CD4-positive, alpha-beta T cell treated with Interferon gamma for 1 hour (primary cell): ENCODE measurements around the gene SEC22C.

Experiments used
- DNase-seq: peaks from one replicate; pipeline ENCODE4 v3.0.0-alpha.2; 2020

The SEC22C gene

DNA sequence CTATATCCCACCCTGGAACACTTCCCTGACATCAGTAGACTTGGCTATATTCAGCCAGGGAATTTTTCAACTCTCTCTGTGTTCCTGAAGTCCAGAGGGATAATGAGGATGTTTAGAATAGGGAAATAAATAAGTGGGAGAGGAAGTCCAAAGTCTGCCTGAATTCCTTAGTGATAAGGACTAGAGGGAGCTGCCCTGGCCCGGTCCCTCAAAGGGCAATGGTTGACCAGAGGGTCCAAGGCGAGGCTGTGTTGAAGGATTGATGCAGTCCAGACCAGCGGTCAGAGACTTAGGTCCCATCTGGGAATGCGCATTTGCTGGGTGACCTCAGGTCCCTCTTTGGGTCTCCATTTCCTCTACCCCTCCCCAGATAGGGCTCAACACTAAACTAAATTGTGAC is 71.4 kb downstream of the SEC22C start:
- no peak for DNase-seq

DNA sequence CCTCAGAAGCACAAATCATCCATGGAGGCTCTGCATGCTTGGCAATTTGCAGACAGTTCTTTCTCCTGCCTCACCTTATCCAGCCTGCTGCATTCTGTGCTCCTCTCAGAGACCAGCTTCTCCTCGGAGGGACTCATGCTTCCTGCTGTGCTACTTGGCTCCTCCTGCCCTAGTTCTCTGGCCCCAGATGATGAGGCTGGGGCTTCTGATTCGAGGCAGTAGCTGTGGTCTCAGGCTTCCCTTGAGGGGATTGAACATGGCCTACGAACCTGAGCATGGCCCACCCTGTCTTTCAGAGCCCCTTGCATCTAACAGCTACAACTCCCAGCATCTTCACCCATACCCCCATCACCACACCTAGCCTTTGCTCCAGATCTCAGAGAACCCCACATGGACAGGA is 72.7 kb downstream of the SEC22C start:
- no peak for DNase-seq

DNA sequence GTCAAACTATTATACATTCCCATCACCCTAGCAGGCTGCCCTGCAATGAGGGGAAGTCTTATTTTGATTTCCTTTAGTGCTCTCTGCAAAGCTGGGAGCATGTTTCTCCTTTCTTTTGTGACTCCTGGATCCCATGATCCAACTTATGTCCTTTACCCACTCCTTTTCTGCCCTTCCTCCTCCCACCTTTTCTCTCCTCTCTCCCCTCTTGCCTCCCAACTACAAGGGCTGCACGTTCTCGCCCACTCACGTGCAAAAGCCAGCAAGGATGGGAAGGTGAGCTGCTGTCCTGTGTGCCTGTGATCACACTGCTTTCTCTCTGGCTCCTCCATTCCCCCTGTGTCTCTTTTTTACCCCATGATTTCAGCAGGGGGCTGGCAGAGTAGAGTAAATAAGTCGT is 73.2 kb downstream of the SEC22C start:
- DNase-seq: no peak

DNA sequence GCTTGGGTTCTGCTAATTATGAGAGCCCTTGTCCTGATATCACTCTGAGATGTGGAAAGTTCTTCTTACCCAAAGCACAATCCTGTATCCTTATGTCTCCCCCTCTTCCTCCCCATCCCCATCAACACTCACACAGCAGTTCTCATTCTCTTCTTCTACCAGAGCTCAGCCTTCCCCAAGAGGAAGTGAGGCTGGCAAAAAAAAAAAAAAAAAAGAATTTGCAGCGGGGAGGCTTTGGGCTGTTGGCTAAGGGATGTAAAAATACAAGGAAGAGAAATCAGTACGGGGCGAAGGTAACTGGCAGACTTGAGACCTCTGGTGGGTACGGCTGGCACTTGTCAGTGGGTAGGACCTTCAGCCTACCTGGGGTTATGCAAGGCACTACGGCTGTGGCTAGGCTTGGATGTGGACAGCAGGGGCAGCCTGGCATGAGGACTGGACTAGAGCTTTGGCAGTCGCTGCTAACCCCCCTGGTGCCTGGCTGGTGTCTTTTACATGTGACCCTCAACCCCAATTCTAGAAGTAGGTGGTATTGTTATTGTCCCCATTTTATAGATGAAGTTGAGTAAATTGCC is 73.9 kb downstream of the SEC22C start:
- no peak for DNase-seq

DNA sequence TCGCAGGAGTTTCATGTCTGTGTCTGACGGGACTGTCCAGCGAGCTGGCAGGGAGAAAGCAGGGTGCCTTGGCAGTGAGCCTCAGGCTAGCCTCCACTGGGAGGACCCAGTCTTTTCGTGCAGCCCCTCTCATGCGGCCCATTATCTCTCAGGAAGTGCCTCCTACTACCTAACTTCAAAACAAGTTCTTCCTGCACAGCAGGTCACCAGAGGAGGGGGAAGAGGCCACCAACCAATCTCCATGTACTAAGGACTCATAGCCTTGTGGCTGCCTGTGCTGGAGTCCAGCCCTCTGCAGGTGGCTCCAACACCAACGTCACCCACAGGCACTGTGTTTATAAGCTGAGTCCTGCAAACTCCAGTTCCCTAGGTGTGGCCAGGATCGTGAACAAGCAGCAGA is 74.5 kb downstream of the SEC22C start:
- no peak for DNase-seq

DNA sequence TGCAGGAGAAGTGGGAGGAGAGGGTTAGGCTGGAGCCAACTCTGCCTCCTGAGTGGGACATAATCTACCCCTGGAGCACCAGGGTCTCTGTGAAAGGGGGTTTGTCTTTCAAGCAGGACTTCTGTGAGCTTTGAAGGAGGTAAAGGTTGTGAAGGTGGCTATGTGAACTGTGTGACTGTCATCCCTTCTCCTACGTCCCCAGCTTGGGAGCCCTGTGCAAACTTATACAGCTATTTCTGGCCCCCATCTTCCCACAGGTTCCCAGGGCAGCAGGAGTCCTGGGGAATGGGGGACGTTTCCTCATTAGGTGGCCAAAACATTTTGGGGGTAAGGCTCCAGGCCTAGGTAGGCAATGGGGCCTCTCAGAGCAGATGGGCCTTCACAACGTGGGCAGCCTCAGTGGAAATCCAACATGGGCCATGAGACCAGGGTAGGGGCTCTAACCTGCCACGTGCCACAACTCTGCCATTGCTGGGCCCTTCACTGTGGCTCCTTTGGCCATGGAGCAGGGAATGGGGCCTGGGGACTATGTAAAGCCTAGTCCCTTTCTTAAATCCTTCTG is 75.8 kb downstream of the SEC22C start:
- DNase-seq: no peak

DNA sequence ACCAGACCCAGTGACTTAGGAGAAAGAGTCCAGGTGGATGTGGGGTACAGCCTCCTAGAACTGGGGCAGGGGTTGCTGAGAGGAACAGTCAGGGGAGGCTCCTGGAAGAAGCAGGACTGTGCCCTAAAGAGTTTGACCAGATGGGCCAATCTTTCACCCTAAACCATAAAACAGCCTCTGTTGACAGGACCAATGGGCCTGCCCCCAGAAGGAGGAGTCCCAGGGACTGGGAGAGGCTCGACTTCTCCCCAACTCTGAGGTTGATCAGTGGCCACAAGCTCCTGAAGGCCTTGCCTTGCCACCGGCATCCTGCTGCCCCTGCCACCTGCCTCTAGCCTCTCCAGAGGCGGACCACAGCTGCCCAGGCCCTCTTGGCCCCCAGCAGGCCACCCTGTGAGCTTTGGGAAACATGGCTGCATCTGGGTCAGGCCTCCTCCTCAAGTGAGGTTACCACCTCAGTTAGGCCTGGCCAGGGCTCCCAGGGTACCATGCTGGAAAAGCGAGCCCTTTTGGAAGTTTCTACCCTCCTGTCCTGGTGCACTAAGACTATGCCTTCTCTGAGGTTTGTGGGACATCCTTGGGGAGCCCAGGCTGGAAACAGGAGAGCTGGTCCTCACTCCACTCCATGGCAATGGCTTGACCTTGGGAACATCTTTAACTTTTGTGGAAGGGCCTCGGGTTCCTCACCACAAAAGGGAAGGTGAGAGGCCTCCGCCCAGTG is 76.5 kb downstream of the SEC22C start:
- DNase-seq: no peak

DNA sequence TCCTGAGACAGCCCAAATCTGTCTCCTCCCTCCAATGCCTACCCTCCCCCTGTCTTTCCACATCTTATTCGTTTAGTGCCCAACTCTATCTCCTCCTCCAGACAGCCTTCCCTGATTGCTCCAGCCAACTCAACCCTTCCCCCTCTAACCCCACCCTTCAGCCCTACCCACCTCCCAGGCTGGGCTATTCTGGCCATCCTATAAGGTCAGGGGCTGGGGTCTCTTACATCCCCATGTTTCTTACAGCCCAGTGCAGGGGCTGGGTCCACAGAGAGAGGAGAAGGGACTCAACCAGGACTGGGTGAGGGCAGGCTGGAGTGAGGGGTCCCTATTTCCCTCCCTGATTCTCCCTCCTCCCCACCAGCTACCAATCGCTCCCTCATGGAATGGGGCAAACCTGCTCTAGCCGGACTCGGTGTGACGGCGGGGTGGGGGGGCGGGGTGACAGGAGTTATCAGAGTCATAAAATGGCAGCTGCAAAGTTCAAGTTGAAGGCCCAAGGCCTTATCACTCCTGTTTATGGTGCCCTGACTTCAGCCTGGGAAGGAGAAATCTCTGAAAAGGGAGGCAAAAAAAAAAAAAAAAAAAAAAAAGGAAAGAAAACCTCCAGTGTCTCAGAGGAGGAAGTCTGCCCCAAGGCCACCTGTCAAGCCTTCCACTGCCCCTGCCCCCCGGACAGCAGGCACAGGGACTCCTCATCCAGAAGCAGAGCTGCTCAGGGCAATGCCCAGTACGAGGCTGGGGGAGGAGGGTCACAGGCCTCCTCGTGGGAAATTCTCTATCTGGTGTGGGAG is 77.2 kb downstream of the SEC22C start:
- no peak for DNase-seq

DNA sequence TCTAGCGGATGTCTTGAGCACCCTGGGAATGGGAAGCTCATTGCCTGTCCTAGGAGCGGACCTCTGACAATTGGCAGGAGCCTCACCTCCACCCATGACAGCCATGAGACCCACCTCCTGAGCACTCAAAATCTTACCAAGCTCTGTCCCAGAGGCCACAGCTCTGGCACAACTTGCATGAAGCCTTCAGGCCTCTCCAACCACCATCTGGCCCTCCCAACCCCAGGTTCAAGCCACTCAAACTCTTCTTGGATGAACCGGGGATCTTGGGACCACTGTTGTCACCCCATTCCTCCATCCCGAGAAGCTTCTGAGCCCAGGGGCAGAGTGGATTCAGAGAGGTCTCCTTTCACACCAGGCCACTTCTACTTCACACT is 77.8 kb downstream of the SEC22C start:
- DNase-seq: no peak

DNA sequence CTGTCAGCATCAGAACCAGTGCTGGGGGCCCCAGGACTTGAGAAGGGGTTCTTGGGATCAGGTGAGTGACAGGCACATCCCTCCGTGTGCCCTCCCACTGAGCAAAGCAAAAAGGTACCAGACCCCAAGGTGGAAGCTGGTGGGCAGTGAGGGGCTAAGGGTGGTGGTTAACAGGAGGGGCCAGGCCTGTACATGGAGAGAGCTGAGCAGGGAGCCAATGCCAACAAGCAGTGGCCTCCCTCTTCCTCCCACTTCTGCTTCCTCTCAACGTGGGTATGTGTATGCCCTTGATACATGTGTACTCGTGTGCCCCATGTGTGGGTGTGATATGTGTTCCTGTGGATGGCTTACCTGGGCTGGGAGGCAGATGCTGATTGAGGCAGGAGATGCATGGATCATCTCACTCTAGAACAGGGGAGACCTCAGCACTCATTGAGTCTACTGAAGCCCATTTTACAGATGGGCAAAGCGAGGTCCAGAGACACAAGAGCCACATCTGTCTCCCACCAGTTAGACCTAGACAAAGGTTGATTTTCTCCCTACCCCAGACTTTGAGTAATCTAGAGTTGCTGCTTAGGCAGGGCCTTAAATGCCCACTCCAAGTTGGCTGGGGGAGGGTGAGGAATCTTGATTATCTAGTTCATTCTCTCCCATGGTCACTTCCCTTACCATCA is 78.4 kb downstream of the SEC22C start:
- DNase-seq: no peak

DNA sequence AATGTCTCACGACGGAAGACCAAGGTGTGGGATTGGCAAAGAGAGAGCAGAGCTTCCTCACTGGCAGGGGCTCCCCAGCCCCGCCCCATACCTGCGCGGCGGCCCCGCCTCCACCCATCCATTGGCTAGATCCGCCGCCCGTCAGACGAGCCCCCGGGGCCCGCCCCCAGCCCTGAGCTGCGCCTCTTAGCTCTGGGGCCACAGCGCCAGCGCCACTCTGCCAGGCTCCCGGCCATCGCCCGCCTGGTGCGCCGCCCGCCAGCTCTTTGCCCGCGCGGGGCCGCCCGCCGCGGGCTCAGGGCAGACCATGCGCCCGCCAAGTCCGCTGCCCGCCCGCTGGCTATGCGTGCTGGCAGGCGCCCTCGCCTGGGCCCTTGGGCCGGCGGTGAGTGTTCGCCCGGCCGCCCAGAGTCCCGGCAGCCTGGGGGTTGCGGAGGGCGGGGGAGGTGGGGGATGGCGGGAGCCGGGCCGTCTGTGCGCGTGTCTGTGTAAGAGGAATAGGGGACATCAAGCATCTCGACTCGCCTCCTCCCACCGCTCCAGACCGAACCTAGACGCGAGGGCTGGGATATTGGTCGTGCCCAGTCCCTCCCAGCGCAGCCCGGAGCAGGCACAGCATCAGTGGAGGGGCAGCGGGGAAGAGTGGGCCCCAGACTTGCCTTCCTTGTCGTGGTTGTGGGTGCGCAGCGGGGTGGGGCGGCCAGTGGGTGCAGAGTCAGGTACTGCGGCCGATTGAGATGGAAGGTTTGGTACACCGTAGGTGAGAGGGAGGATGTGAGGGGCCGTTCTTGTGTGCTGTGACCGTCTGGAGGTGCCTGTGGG is 79.1 kb downstream of the SEC22C start, which contains the start of gene VIPR1:
VIPR1 (plus strand) TSS at position 215 of the 822 bp plus-strand sequence; CDS start at position 308, 93 bp downstream.
- DNase-seq: peak; percentile 91

DNA sequence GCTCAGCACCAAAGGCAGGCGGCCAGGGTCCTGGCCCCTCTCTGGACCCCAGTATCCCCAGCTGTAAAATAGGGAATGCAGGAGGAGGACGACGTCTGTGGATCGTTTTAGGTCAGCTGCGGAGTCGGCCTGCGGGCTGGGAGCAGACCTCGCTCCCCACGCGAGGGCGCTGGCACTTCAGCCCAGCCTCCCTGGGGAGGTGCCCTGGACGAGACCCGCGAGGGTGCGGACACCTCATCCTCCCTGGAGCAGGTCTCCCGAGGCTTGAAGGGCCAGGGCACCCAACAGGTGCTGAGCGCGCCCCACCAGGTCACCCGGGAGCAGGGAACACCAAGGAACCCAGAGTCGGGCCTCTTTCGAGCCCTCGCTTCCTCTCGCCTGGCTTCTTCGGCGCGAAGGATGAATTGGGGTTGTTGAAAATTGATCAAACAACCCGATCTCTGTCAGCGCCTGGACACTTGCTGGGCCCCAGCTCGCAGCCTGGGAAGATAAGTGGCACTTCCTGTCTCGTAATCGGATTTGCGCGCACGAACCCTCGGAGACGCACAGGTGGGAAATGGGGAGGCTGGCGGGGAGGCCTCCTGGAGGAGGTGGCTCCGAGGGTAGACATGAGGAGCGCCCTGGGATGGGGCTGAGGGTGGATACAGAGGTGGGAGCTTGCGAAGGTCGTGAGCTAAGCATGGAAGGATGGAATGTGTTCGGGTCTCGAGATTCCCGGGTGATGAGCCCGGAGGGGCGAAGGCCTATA is 79.9 kb downstream of the SEC22C start:
- DNase-seq: peak; percentile 56

DNA sequence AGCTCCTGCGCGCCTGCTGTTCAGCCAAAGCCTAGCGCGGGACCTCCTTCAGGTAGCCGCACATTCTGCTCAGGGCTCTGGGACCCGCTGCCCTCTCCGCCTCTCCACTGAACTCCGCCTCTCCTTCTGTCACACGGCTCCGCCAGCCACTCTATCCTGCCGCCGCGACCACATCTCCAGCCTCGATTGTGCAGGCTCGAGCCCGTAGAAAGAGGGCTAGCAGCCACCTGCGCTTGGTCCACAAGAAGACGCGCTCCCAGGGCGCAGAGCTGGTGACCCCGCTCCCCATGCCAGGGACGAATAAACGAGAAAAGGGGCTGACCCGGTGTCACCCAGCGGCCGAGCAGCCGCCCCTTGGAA is 80.5 kb downstream of the SEC22C start:
- no peak for DNase-seq

DNA sequence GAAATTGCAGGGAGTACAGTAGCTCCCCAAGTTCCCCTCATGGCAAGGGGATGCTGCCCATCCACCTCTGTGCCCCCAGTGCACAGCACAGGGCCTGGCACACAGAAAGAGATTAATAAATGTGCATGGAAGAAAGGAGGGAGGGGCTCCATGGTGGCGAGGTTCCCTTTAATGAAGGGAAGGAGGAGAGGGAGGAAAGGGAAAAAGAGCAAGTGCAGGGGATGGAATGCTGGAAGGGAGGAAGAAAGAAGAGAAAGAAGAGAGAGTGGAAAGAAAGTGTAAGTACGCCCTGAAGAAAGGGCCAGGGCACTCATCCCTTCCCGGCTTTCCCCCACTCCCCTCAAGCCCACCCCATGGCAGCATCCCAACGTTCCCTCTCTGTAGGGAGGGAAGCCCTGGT is 80.9 kb downstream of the SEC22C start:
- DNase-seq: no peak

DNA sequence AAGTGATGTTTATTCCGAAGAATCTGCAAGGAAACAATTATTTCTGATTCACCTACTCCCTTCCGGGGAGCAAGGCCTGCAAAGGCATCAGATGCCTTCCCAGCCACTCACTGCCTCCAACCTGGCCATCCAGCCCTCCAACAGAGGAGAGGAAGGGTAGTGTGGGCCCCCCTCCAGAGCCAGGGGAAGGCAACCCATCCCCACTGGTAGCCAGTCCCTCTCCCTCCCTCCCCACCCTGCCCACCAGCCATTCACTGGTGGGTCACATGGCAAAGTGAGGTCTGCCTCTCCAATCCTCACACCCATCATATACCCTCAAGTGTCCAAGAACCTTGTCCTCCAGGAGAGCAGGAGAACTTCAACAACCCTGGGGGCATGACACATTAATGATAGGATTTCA is 81.7 kb downstream of the SEC22C start:
- DNase-seq: no peak

DNA sequence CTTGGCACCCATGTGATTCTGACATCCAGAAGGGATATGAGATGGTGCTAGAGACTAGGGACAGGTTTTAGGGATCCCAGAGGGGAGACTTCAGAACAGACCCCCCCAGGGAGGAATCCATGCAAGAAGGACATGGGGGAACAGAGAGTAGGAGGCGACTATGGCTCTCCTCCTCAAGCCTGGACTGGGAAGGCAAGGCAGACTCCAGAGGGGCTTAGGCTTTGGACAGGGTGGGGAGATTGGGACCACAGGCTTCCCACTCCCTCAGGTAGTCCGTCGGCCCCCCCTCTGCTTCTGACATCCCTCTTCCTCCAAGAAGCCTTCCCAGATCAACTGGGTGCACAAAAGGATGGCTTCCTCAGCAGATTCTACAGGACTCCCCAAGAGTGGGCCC is 82.3 kb downstream of the SEC22C start:
- DNase-seq: no peak

DNA sequence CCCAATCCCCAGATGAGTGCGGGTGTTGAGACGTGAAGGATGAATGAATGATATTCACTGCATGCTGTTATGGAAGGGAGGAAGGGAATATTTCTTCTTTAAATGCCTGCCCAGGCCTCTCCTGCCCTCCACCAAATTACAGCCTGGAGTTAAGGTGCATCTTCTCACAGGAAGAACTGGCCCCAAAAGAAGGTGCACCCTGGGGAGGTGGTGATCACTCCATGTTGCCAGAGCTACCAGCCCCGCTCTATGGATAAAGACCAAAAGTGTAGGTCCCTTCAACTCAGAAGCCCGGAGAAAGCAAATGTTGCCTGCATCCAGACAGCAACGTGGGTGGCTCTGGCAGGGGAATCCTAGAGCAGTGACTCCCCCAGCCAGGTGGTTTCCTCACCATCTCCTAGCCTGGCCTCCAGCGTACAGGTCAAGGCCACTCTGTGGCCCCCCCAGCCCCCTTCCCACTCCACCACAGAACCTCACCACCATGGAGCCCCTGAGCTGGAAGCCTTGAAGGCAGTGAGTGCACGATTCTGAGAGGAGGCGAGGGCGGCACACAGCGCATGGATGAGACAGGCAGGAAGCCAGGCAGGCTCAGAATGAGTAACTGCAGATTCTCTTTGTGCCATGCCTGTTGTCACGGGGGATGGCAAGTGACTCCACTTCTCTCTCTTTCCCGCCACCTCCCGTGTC is 82.8 kb downstream of the SEC22C start:
- no peak for DNase-seq

DNA sequence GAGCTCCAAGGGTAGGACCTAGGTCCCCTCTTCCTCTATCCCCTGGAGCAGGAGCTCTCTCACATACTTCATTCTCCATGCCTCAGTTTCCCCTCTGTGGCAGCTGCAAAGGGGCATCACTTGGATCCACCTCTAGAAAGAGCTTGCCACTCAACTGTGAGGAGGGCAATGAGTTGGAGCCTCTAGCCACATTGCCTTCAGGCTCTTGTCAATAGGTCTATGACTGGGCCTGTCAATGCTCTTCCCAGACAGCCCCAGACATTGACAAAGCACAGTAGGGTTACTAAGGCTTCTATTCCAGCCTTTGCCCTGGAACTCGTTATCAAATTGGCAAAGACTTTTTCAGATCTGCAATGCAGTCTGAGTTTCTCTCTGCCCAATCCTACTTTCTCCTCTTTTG is 83.7 kb downstream of the SEC22C start:
- DNase-seq: no peak
